NOMO-1 treated with dmso at 0.1 percent for 144 hours (cell line): Measurements from ENCODE around the gene ZBTB7C.

Source experiments
- DNase-seq: peaks from one replicate; lab custom pipeline; 2025; ENCODE audit not compliant: unreplicated experiment; lab: John Stamatoyannopoulos, UW

The ZBTB7C gene

GRCh38 chr18:48197819-48198218 is 211.4 kb downstream of the ZBTB7C start:
- no peak for DNase-seq

- no peak for DNase-seq
These were observed 213.4 kb downstream of the ZBTB7C start for GRCh38 chr18:48195787-48196186.

DNA sequence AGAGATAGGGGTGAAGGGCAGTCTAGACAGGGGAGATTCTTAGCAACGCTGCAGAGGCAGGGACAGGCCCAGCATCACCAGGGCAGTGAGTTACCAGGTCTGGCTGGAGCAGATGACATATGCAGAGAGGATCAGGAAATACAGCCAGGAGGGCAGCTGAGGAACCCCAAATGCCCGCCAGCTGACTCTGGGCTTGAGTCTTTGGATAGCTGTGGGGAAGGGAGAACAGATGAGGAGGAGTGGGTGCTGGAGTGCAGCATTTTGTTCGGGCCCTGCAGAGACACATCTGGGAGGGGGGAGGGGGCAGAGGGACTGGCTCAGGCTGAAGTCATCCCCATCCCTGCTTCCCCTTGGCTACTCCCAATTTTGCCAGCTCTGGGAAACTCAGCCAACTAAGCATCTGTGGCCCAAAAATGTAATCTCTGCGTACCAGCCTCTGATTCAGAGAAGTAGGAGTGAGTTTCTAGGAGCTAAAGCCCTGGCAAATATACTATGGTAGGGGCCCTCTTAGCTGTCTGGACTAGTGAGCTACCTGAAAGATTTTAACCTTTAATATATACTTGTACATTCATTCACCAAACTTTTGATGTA is 214.5 kb downstream of the ZBTB7C start:
- no peak for DNase-seq

GRCh38 chr18:48193521-48194492 is 215.4 kb downstream of the ZBTB7C start:
- no peak for DNase-seq

- no peak for DNase-seq
These were observed 216.6 kb downstream of the ZBTB7C start for GRCh38 chr18:48192542-48192941.

DNA sequence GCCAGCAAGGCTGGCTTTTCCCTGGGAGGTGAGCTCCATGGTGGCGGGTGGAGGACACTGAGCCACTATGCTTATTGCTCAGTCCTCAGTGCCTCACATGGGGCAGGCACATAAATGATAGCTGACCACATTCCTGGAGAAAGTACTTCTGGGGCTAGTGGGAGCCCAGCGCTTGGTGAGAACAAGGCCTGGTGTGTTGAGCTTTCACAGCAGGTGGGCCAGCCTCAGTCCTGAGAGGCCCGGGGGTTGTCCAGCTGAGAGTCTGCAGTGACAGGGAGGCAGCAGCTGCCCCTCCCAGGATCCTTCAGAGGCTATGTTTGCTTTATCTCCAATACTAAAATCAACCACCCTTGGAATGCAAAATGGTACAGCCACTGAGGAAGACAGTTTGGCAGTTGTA is 217.7 kb downstream of the ZBTB7C start:
- DNase-seq: no peak

- DNase-seq: no peak
These were observed 218.2 kb downstream of the ZBTB7C start for GRCh38 chr18:48190994-48191393.

DNA sequence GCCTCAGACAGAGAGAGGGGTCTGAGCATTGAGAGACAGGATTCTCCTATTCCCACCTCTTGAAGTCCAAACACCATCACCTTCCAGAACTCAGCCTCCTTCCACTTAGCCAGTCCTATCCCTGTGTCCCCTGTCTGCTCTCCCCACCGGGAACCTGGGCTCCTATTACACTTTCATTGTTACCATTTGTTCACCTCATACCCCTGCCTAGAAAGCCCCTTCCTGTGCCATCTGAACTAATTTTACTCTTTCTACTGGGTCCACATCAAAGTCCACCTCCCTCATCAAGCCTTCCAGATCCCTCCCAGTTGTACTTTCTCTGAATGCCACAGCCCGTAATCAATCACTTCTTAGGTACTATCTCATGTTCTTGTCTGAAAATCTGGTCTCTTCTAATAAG is 220.6 kb downstream of the ZBTB7C start:
- DNase-seq: no peak

GRCh38 chr18:48186861-48187260 is 222.3 kb downstream of the ZBTB7C start:
- no peak for DNase-seq

DNA sequence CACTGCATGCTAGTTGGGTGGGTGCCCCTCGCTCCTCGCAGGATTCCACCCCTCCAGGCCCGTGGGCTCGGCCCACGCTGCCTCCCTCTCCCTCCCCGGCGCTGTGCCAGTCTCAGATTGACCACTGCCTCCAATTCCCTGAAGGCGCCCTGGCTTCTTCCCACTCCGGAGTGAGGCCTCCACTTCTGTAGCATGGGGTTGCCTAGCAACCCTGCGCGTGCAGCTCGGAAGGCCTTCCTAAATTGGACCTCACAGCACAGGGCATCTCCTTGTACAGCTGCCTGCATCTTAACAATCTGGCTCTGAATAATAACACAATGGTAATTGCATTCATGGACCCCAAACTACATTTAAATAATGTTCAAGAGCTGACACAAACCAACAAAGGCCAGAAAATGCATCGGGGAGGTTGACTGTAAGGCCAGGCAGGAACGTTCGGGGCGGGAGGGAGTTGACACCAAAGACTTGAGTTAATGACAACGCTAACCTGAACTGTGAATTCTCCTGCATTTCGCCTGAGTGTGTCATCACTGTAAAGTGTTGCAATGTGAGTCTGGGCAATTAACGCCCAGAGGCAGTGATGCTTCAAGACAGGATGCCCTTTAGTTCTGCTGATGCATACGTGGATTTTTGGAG is 222.9 kb downstream of the ZBTB7C start:
- DNase-seq: no peak

GRCh38 chr18:48184118-48184517 is 225.1 kb downstream of the ZBTB7C start:
- no peak for DNase-seq

DNA sequence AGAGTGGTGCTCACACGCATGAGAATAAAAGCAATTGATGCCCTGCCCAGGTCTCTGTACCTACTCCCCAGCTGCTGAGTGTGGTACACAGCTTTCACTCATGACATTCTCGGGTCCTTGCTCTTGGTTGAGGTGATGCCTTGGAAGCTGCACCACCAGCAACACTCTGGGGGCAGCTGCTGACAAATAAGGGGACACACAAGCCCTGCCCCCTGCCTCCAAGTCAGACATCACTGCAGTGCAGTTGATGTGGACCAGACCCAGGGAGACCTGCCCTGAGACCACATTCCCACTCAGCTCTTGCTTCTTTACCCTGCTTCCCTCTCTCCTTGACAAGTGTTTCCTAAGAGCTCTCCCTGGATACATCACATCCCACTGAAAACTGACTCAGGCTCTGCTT is 225.6 kb downstream of the ZBTB7C start:
- DNase-seq: no peak

- DNase-seq: no peak
These were observed 226.4 kb downstream of the ZBTB7C start for GRCh38 chr18:48182779-48183178.

DNA sequence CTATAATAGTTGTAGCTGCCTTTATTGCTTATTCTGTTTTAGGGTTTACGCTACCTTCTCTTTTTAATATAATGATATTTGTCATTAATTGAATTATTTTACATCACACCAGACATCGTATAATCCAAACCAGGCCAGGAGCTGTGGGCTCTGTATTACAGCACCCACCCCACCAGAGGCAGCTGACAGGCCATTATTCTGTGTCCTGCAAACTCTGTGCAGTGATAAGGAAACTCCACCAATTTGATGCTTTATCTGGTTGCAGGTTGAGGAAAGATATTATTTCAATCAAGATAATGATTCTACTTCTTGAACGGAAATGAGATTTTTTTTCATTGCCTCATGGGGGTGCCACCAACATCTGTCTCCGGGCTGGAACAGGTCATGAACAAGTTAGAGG is 227.3 kb downstream of the ZBTB7C start:
- DNase-seq: no peak

DNA sequence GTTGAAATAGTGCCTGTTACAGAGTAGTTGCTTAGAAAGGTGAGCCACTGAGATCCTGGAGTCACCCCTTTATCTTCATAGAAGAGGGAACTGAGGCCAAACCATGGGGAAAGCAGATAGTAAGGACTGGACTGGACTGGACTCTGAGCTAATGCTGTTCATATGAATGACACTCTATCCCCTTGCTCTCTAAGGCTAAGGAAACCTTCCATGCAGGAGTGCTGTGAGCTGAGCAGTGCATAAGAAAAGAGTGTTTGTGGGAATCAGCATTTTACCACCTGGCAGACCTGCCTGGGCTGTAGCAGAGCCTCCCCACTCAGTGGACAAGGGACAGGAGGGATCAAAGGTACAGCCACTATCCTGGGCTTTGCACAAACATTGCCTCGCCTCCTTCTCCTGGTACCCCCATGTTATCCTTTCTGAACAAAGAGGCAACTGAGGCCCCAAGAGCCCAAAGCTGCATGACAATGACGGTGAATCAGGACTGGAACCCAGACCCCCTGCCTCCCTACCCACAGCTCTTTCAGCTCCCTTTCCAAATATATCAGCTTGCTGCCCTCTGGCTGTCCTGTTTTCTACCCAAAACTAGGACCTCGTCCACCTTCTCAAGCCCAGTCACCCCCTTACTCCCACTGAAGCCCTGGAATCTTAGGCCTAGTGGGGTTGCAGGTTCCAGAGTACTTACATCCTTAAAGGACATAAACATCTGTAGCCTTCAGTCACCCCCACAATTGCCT is 227.9 kb downstream of the ZBTB7C start:
- DNase-seq: no peak

DNA sequence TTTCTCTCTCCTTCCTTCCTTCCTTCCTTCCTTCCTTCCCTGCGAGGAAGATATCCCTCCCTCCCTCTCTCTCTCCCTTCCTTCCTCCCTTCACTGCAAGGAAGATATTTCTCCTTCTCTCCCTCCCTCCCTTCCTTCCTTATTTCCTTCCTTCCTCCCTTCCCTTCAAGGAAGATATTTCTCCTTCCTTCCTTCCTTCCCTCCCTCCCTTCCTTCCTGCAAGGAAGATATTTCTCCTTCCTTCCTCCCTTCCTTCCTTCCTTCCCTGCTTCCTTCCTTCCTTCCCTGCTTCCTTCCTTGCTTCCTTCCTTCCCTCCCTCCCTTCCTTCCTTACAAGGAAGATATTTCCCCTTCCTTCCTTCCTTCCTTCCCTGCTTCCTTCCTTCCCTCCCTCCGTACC is 229.5 kb downstream of the ZBTB7C start:
- DNase-seq: no peak

DNA sequence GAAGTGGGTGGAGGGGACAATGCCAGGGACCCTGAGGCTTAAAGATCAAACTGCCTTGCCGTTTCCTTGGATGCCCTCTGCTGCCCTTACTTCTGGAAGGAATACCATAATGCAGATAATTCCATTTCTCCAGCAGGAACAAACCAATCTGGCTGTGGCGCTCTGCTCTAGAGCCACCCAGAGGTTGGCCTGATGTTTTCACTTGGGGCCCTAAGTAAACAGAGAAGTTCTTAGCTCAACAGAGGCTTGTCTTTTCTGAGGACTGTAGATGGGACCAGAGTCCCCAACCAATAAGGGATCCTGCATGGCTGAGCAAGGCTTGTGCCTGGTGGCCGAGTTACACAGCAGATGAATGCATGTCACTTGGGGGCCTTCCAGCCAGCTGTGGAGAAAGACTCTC is 230.2 kb downstream of the ZBTB7C start:
- no peak for DNase-seq

DNA sequence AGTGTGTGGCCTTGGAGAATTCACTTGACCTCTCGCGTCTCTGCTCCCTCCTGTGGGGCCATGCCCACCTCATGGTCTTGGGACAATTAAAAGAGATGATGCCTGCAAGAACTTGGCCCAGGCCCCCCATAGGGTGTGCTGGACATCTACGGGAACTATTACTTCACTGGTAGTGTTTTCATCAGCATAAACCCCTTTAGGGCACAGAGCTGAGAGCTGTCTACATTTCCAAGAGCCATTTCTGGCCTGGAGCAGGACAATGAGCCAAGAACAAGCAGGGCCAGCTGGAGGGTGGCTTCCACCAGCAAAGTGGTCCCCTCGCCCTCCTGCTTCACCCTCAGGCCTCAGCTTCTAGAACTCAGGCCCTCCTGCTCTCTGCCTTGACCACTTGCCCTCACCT is 232.3 kb downstream of the ZBTB7C start:
- no peak for DNase-seq

GRCh38 chr18:48173557-48173956 is 235.6 kb downstream of the ZBTB7C start:
- no peak for DNase-seq

GRCh38 chr18:48172226-48173006 is 236.8 kb downstream of the ZBTB7C start:
- no peak for DNase-seq
